ENCODE results near the gene IRF7.

IRF7 gene

DNA sequence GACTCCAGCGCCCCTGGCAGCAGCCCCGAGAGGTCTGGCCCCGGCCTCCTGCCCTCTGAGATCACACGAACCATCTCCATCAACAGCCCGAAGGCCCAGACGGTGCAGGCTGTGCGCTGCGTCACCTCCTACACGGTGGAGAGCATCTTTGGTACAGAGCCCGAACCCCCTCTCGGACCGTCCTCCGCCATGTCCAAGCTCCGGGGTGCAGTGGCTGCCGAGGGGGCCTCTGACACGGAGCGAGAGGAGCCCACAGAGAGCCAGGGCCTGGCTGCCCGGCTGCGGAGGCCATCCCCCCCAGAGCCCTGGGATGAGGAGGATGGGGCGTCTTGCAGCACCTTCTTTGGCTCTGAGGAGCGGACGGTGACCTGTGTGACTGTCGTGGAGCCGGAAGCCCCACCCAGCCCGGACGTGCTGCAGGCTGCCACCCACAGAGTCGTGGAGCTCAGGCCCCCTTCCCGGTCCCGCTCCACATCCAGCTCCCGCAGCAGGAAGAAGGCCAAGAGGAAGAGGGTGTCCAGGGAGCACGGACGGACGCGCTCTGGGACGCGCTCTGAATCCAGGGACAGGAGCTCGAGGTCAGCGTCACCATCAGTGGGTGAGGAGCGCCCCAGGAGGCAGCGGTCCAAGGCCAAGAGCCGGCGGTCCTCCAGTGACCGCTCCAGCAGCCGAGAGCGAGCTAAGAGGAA, 7.6 kb downstream of the IRF7 start:
- DNase-seq (ENCODE audit: low read depth in 2 of 2) = no peak

DNA sequence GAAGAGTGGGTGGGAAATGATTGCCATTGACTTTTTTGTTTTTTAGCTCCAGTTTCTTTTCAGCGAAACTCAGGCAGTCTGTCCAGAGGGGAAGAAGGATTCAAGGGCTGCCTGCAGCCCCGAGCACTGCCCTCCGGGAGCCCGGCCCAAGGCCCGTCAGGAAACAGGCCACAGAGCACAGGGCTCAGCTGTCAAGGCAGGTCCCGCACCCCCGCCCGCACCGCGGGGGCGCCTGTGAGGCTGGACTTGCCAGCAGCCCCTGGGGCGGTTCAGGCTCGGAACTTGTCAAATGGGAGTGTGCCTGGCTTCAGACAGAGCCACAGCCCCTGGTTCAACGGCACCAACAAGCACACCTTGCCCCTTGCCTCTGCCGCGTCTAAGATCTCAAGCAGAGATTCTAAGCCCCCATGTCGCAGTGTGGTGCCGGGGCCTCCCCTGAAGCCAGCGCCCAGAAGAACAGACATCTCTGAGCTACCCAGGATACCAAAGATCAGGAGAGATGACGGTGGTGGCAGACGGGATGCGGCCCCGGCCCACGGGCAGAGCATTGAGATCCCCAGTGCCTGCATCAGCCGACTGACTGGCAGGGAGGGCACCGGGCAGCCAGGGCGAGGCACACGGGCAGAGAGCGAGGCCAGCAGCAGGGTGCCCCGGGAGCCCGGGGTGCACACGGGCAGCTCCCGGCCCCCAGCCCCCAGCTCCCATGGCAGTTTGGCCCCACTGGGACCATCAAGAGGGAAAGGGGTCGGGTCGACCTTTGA, 8.6 kb downstream of the IRF7 start:
- DNase-seq (ENCODE audit: low read depth in 2 of 2) = no peak

DNA sequence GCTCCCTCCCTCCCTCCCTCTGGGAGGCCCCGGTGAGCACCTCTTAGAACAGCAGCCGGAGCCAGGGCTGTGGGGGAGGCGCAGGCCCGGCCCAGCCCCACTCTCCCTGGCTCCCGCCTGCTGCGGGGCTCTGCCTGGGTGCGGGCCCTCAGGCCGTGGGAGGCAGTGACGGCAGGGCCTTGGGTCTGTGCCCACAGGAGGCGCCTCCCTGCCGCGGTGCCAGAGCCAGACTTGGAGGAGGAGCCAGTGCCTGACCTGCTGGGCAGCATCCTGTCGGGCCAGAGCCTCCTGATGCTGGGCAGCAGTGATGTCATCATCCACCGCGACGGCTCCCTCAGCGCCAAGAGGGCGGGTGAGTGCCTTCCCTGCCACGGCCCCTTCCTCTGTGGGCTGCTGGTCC, 9.5 kb downstream of the IRF7 start:
- no peak for DNase-seq (ENCODE audit: low read depth in 2 of 2)

DNA sequence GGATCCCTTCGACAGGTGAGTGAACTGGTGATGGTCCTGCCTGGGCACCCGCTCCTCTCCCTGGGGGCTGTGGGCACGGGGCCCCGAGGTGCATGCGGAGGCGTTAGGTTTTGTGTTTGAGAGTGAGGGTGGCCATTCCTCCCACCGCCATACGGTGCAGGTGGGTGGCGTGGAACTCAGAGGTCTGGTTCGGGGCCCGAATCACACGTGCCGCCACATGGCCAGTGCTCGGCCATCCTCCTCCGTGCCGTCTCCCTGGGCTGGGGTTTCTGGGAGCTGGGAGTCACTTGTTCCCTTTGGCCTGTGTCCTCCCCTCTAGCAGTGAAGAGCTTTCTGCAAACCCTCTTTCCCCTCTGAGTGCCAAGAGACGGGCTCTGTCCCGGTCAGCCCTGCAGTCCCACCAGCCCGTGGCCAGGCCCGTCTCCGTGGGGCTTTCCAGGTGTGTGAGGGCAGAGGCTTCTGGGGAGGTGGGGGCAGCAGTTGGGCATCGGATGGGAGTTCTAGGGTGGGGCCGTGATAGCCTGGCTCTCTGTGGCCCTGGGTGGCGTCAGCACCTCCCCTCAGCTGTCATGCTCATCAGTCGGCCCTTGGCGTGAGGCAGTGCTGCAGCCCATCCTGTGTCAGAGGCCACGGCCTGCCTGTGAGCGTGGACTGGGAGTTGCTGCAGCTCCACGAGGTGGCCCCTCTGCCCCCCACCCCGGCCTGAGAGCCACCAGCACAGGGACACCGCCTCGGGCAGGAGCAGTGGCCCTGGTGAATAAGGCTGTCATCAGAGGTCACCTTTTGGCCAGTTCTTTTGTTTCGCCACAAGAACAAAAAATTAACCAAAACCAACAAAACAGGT, 10.2 kb downstream of the IRF7 start:
- no peak for DNase-seq (ENCODE audit: low read depth in 2 of 2)

DNA sequence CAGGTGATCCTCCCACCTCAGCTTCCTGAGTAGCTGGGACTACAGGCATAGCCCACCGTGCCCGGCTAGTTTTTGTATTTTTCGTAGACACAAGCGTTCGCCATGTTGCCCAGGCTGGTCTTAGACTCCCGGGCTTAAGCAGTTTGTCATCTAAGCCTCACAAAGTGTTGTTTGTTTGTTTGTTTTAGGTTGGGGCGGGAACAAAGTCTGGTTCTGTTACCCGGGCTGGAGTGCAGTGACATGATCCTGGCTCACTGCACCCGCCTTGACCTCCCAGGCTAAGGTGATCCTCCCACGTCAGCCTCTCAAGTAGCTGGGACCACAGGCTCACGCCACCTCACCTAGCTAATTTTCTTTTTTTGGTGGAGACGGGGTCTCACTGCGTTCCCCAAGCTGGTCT, 12.6 kb downstream of the IRF7 start:
- DNase-seq (ENCODE audit: low read depth in 2 of 2) = no peak

DNA sequence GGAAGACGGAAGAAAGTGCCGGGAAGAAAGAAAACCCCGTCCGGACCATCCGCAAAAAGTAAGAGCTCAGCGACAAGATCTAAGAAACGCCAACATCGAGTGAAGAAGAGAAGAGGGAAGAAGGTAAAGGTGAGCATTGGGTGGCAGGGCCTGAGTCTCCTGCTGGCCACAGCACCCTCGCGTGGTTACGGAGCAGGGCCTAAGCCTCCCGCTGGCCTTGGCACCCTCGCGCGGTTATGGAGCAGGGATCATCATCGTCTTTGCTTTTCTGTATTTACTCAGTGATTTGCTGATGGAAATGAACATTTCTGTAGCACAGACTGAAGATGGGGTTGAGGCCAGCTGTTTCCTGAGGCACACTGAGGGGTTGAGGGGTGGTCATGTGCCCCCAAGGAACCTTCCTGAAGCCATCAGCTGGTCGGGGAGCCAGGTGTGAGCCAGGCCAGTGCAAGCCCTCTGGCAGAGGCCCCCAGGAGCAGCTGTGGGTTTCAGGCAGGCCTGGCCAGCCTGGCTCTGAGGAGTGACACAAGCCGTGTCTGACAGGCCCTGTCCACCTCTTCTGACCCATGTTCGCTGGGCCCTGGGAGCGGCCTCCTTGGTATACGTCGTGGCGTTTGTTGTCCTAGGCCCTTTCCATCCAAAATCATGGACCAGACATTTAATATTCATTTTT, 14.0 kb downstream of the IRF7 start:
- DNase-seq (ENCODE audit: low read depth in 2 of 2) = no peak

DNA sequence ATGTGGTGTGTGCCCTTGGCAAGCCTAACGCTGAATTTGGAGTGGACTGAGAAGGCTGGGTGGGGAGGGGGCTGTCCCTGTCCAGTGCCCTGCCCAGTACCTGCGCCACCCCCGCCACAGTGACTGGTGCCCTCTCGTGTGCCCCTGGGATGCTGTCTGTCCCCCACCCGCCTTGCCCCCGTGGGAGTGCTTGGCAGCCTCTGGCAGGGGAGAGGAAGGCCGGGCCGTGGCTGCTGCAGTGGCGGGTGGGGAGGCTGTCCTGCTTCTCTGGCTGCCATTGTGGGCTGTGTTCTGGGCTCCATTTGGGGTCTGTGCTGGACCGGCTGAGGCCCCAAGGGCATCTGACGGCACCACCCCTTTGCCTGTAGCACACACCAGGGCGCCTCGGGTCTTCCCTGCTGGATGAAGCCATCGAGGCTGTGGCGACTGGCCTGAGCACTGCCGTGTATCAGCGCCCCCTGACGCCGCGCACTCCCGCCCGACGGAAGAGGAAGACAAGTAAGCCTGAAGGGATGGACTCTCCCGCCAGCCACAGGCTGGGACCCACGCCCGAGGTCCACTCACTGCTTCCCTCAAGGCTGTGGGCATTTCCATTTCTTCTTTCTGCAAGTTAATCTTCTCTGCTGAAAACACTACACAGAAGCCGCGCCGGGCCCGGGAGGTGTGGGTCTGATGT, 17.6 kb downstream of the IRF7 start:
- DNase-seq (ENCODE audit: low read depth in 2 of 2) = no peak

DNA sequence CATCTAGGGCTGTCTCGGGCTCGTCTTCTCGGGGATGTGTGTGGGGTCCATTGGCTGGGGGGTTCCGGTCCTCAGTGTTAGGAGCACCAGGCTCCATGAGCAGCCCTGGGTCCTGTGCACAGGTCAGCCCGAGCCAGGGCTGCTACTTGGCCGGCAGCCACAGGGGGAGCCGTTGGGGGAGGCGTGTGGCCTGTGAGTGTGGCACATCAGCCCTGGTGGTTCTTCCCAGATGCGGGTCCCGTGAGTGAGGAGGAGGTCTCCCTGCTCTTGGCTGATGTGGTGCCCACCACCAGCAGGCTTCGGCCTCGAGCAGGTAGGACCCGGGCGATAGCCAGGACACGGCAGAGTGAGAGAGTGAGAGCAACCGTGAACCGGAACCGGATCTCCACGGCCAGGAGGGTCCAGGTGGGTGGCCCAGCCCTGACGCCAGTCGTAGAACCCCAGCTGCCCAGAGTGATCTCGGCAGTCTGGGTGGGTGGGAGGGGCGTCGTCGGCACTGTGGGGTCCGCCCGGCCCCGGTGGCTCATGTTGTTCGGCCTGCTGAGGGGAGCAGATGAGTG, 18.5 kb downstream of the IRF7 start:
- DNase-seq (ENCODE audit: low read depth in 2 of 2) = no peak

DNA sequence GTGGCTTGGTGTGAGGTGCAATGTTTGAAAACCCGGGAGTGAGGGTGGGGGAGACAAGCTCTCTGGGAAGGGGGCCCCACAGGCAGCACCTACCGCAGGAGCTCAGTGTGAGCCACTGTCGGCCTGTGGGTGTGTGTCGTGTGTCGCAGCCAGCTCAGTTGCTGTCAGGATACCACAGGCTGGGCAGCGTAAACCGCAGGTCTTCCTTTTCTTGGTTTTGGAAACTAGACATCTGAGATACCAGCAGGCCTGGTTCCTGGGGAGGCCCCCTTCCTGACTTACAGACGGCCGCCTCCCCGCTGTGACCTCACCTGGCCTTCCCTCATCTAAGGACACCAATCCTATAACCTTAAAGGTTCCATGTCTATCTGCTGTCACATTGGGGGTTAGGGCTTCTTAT, 19.4 kb downstream of the IRF7 start:
- DNase-seq (ENCODE audit: low read depth in 2 of 2) = no peak

DNA sequence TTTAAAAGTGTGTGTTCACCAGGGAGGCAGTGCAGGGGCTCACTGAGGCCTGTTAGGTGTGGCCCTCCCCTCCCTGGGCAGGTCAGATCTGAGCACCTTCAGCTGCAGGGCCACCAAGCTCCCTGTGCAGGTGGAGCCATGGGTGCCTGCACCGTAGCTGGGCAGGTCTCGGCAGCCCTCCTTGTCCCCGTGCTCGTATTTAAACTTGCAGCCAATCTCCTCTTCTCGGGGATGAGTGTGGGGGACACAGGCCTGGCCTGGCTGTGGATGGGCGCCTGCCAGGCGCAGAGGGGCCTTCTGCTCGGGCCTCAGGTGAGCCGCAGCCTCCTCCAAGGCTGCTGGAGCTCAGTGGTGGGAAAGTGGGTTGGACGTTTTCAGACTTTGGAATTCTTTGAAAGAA, 20.4 kb downstream of the IRF7 start:
- DNase-seq (ENCODE audit: low read depth in 2 of 2) = no peak

DNA sequence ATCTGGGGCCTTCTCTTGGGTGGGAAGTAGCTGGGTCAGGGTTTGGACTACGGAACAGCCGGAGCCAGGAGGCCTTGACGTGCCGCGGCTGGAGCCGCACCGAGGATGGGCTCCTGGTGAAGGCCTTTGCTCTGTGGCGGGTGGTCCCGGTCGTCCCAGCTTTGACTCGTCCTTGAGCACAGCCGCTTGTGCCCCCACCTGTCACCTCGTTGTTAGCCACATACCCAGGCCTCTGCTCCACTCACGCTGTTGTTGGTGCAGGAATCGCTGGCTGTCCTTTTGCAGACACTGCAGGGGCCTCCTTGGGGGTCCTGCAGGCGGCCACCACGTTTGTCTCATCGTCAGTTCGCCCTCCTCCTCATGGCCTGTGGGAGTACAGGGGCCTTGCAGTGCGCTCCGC, 22.4 kb downstream of the IRF7 start:
- DNase-seq (ENCODE audit: low read depth in 2 of 2) = no peak

DNA sequence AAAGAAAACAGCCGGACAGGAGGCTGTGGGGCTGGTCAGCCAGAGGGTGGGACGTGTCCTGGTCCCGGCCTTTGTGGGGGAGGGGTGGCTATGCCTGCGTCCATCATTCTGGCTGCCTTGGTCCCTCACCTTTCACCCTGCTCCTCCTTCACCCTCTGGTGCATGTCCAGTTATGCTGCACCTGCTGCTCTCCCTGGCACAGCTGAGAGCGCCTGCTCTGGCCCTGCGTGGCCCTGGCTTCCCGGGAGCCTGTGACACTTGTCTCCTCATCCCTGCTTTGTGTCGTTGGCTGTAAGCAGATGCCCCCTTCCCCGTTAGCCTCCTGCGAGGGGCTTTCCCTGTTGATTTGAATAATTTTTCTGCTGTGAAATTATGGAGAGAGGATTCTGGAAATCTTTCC, 22.8 kb downstream of the IRF7 start:
- DNase-seq (ENCODE audit: low read depth in 2 of 2) = no peak

DNA sequence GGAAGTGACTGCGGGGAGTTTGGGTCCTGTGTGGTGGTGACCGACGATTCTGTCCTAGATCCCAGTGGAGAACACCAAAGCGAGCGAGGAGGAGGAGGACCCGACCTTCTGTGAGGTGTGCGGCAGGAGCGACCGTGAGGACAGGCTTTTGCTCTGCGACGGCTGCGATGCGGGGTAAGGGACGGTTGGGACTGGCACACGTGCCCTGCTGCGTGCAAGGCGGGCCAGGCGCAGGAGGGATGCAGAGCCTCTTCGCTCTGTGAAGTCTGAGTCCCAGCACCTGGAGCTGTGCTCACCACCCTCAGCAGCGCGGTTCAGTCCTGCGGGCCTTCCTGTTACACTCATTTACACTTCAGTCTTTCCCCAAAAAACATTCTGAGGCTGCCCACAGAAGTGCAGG, 23.2 kb downstream of the IRF7 start:
- DNase-seq (ENCODE audit: low read depth in 2 of 2) = no peak

DNA sequence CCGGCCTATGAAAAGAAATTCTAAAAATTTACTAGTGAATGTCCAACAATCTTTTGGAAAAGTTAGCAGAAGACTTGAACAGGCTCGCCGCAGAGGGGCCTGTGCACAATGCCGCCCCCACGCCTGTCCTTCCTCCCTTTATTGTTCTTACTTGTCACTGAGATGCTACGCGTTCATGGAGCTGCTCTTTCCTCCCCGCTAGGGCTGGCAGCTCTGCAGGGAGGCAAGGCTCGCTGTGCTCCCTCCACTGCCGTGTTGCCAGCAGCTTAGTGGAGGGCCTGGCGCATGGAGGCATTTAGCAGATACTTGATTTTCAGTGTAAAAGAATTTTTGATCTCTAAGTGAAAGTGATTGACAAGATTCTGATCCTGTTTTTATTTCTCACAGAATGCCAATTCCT, 24.8 kb downstream of the IRF7 start:
- DNase-seq (ENCODE audit: low read depth in 2 of 2) = no peak

DNA sequence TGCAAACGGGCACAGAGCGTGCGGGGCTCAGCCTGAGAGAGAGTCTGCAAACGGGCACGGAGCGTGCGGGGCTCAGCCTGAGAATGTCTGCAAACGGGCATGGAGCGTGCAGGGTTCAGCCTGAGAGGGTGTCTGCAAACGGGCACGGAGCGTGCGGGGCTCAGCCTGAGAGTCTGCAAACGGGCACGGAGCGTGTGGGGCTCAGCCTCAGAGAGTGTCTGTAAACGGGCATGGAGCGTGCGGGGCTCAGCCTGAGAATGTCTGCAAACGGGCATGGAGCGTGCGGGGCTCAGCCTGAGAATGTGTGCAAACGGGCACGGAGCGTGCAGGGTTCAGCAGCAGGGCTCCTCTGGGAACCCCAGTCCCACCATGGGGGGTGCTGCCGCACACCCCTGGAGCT, 26.0 kb downstream of the IRF7 start:
- no peak for DNase-seq (ENCODE audit: low read depth in 2 of 2)

DNA sequence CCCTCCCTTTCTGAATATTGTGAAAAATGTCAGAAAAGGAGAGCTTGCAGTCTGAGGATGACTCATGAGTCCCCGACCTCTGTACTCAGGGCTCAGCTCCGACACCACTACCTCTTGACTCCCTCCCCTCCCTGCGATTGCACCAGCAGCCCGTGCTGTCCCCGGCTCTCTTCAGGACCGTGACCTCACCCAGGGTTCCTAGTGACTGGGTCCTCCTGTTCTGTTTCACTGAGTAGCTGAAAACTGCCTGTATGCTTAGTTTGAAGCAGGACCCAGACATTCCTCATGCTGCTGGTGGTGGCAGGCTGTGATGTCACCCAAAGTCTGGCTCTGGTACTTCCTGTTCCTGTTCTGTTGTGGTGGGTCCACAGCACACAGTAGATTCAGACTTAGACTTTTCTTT, 27.8 kb downstream of the IRF7 start:
- DNase-seq (ENCODE audit: low read depth in 2 of 2) = peak; percentile 35 to 47

DNA sequence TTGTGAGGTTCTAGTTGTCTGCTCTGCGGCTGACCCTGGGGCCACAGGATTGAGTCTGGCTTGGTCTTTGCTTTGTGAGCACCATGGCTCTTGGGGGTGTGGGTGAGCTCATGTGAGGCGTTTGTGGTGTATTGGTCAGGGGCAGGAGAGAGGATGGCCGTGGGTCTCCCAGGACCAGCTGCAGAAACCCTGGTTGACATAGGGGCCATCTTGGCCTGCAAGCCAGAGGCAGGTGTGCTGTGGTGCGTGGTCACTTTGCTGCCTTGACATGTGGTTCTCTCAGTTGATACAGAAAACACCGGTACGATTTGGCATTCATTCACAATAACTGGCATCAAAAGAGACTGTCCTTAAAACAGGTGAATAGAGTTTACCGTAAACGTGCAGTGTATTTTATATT, 28.2 kb downstream of the IRF7 start:
- no peak for DNase-seq (ENCODE audit: low read depth in 2 of 2)

DNA sequence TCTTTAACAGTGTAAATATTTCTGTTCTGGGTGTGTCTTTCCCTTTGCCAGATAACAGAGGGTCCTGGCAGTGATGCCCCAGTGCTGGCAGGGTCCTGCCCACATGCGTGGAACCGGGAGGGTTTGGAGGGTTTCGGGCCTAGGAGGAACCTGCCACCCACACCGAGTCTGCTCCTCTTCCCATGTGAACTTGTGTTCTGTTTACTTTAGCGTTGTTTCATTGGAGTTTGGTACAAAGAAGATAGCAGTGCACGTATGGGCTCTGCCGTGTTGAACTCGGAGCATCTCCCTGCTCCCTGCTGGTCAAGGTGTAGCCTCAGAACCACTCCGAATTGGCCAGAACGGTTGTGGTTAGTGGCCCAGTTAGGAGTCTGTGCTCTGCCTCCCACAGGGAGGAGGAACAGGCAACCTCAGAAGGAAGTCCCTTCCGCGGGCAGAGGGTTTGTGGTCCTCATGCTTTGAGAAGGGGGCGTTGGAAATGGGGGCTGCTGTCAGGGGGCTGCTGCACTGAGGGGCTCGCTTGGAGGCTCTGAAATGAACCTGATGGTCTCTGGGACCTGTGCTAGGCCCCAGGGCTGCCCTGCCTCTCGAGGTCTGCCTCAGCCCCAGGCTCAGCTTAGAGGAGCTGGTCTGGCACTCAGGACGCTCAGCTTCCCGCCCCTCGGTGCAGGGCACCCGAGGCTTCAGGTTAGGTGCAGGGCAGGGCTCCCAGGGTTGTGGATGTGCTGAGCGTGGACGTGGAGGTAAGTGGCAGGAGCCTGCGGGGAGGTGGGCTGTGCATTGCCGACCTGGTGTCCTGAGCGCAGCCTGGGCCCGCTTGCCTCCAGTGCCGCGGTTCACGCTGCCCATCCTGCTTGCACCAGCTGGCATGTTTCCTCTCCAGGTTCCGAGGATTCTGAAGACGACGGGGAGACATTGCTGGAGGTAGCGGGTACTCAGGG, 29.1 kb downstream of the IRF7 start:
- DNase-seq (ENCODE audit: low read depth in 2 of 2) = no peak

DNA sequence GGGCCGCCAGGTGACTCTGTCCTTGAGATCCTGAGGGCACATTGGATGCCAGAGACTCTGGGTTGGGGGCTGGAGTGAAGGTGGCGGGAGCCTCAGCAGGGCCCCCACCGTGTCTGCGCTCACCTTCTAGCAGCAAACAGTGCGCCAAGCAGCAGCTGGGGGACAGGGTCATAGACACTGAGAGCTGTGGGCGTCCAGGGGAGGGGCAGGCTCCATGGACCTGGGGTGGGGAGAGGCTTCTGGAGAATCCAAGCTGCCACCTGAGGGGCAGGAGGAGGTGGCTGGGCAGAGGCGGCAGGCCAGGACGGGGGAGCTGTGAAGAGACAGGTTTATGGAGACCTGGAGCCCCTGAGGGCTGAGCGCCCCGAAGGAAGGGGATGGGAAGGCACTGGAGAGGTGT, 31.5 kb downstream of the IRF7 start:
- no peak for DNase-seq (ENCODE audit: low read depth in 2 of 2)

DNA sequence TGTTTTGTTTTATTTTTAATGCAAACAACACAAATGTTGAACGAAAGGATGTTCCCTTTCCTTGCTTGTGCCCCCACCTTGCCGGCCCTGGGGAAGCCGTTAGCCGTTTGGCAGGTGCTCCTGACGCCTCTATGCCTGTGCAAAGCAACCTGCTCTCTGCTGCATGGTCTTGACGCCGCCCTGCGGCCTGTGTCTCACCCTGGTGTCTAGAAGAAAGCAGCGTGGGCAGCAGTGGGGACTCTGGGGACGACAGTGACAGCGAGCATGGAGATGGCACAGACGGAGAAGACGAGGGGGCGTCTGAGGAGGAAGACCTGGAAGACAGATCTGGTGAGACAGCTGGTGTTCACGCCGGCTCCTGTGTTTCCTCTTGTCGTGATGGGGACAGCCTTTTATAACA, 34.0 kb downstream of the IRF7 start:
- no peak for DNase-seq (ENCODE audit: low read depth in 2 of 2)

Data from stimulated activated CD8-positive, alpha-beta memory T cell treated with anti-CD3 and anti-CD28 coated beads, Interleukin-2, amount 100 ng/mL, for 1 hour (primary cell).